Adrenal gland (tissue), 5 donors: ENCODE measurements around the gene SPTBN1.

Source experiments
- CTCF ChIP-seq, 6 experiments: fragments of 450-650 bp in 4 of 6; fragments of 200-600 bp in 2 of 6; sonication (generic) in 1 of 6; IDR thresholded peaks; 1 replicate in 5 of 6; 2 replicates in 1 of 6; pipeline versions ENCODE4 v1.5.1 to v1.8.0; 2016 to 2021; ENCODE audit warnings: antibody characterized with exemption in 6 of 6, mild to moderate bottlenecking in 2 of 6, moderate library complexity in 1 of 6
- POLR2A ChIP-seq, 2 donors: fragments of 450-650 bp; IDR thresholded peaks; one replicate each; pipeline ENCODE4 v1.6.1; 2017; ENCODE audit warnings: antibody characterized with exemption in 2 of 2, mild to moderate bottlenecking in 2 of 2, moderate library complexity in 1 of 2
- donor health status: DM: no; HTN: no; CAD: no.

- TF ChIP-seq CTCF (IDR thresholded peaks at IDR 0.05): no peak
- TF ChIP-seq POLR2A (IDR thresholded peaks at IDR 0.05): no peak
Observed at GRCh38 chr2:54714996-54715395, 258.9 kb downstream of the SPTBN1 start.
